ENCODE data around the gene CTSZ.
"Not testable (repeated sequence)": the region's sequence is repeated elsewhere in the genome, so short reads cannot be mapped to it uniquely, and the experiment has no call there.

The CTSZ gene

GRCh38 chr20:58987790-58988564 lies 19.1 kb downstream of the CTSZ start:
- no peak for DNase-seq (ENCODE audit: low read depth, low spot score)
- H3K4me3 ChIP-seq (ENCODE audit: low read length), result no peak overlapping the region

GRCh38 chr20:58986968-58987517 lies 20.0 kb downstream of the CTSZ start:
- DNase-seq (ENCODE audit: low read depth, low spot score), result no peak

GRCh38 chr20:58986286-58986967 lies 20.6 kb downstream of the CTSZ start:
- DNase-seq (ENCODE audit: low read depth, low spot score), result no peak
- H3K4me3 ChIP-seq (ENCODE audit: low read length), result no peak overlapping the region

More at GRCh38 chr20:58986968-58987517, 20.0 kb downstream of the CTSZ start:
- no peak overlapping the region for H3K4me3 ChIP-seq (ENCODE audit: low read length)

GRCh38 chr20:58985656-58986055 lies 21.4 kb downstream of the CTSZ start:
- DNase-seq (ENCODE audit: low read depth, low spot score), result no peak

GRCh38 chr20:58984691-58985090 lies 22.4 kb downstream of the CTSZ start:
- no peak for DNase-seq (ENCODE audit: low read depth, low spot score)
- no peak overlapping the region for H3K4me3 ChIP-seq (ENCODE audit: low read length)

More at GRCh38 chr20:58985656-58986055, 21.4 kb downstream of the CTSZ start:
- no peak overlapping the region for H3K4me3 ChIP-seq (ENCODE audit: low read length)

GRCh38 chr20:58983115-58983468 lies 24.0 kb downstream of the CTSZ start:
- H3K4me3 ChIP-seq (ENCODE audit: low read length); DNase-seq (ENCODE audit: low read depth, low spot score): not testable (repeated sequence)

- DNase-seq (ENCODE audit: low read depth, low spot score), result no peak
- H3K4me3 ChIP-seq (ENCODE audit: low read length), result peak overlapping the region; percentile 98
Measured at GRCh38 chr20:58982406-58983114, 24.5 kb downstream of the CTSZ start.

- H3K4me3 ChIP-seq (ENCODE audit: low read length), result peak overlapping the region; percentile 98
- DNase-seq (ENCODE audit: low read depth, low spot score), result no peak
Measured at GRCh38 chr20:58981628-58982364, 25.3 kb downstream of the CTSZ start.

GRCh38 chr20:58980711-58981627 lies 26.1 kb downstream of the CTSZ start, which contains the start of gene NELFCD:
NELFCD (plus strand) TSS chr20:58981256; CDS start chr20:58981310, 54 bp downstream.
- H3K4me3 ChIP-seq (ENCODE audit: low read length), result peak within 1 kb of the TSS; percentile 98
- DNase-seq (ENCODE audit: low read depth, low spot score), result peak; percentile 59

GRCh38 chr20:58978351-58979190 lies 28.5 kb downstream of the CTSZ start:
- no peak for DNase-seq (ENCODE audit: low read depth, low spot score)

GRCh38 chr20:58976061-58976730 lies 30.9 kb downstream of the CTSZ start:
- DNase-seq (ENCODE audit: low read depth, low spot score), result no peak
- H3K4me3 ChIP-seq (ENCODE audit: low read length), result no peak overlapping the region

More at GRCh38 chr20:58978351-58979190, 28.5 kb downstream of the CTSZ start:
- no peak overlapping the region for H3K4me3 ChIP-seq (ENCODE audit: low read length)

GRCh38 chr20:58975353-58975752 lies 31.7 kb downstream of the CTSZ start:
- no peak overlapping the region for H3K4me3 ChIP-seq (ENCODE audit: low read length)
- DNase-seq (ENCODE audit: low read depth, low spot score), result no peak

GRCh38 chr20:58973866-58974265 lies 33.2 kb downstream of the CTSZ start:
- no peak for DNase-seq (ENCODE audit: low read depth, low spot score)
- H3K4me3 ChIP-seq (ENCODE audit: low read length), result no peak overlapping the region

- DNase-seq (ENCODE audit: low read depth, low spot score), result no peak
- no peak overlapping the region for H3K4me3 ChIP-seq (ENCODE audit: low read length)
Measured at GRCh38 chr20:58973179-58973578, 33.9 kb downstream of the CTSZ start.

- no peak for DNase-seq (ENCODE audit: low read depth, low spot score)
- H3K4me3 ChIP-seq (ENCODE audit: low read length), result no peak overlapping the region
Measured at GRCh38 chr20:58971429-58971828, 35.6 kb downstream of the CTSZ start.

GRCh38 chr20:58970146-58970545 lies 36.9 kb downstream of the CTSZ start:
- DNase-seq (ENCODE audit: low read depth, low spot score), result no peak

GRCh38 chr20:58969439-58969838 lies 37.6 kb downstream of the CTSZ start:
- H3K4me3 ChIP-seq (ENCODE audit: low read length), result no peak overlapping the region
- no peak for DNase-seq (ENCODE audit: low read depth, low spot score)

More at GRCh38 chr20:58970146-58970545, 36.9 kb downstream of the CTSZ start:
- no peak overlapping the region for H3K4me3 ChIP-seq (ENCODE audit: low read length)
